NCI-H345 treated with DMSO at 0.1 percent for 48 hours (cell line): Measurements from ENCODE around the gene DAB2.

Experiments
- DNase-seq: peaks from one replicate; lab custom pipeline; 2025; ENCODE audit not compliant: unreplicated experiment; lab: John Stamatoyannopoulos, UW

Gene DAB2

DNA sequence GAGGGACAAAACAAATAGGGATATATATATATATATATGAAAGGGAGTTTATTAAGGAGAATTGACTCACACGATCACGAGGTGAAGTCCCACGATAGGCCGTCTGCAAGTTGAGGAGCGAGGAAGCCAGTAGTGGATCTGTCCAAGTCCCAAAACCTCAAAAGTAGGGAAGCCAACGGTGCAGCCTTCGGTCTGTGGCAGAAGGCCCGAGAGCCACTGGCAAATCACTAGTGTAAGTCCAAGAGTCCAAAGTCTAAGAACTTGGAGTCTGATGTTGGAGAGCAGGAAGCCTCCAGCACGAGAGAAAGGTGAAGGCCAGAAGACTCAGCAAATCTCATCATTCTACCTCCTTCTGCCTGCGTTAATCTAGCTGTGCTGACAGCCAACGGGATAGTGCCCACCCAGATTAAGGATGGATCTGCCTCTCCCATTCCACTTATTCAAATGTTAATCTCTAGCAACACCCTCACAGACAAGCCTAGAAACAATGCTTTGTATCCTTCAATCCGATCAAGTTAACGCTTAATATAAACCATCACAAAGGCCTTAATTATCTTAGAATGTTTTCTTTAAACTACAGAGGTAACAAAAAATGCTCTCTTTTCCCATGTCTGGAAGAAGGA, 23.8 kb upstream of the DAB2 start:
- DNase-seq: no peak

GRCh38 chr5:39447968-39448367, 23.2 kb upstream of the DAB2 start:
- DNase-seq: no peak

GRCh38 chr5:39447059-39447458, 22.3 kb upstream of the DAB2 start:
- DNase-seq: no peak

DNA sequence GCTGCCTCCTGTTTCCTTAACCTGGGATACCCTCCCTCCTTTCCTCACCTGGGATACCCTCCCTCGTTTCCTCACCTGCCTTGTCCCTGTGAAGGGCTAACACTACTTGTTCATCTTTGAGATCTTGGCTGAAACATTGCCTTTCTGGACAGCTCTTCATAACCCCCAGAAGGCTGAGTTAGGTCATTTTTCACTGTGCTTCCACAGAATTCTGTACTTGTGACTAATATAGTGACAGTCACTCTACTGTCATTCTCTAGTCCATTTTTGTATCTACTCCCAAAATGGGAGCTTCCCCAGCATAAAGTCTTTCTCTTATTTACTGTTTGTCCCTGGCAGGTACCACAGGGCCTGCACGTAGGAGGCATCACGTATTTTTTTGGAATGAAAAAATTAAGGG, 21.5 kb upstream of the DAB2 start:
- no peak for DNase-seq

DNA sequence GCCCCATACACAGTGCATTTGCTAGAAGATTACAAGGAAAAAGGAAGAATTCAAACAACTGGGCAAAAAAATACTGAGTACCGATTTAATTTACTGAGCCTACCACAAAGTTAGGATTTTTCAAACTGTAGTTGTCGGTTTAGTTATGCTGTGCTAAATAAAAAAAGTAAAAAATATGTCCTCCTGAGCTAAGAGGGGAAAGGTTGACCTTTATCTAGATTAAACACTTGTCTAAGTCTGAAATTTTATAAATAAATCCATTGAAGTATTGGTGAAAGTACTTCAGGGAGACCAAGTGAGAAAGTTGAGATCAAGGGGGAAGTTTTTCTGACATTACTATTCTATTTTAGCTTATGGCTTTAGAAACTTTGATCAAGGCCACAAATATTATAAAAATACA, 19.1 kb upstream of the DAB2 start:
- no peak for DNase-seq

- DNase-seq: no peak
These were observed 18.2 kb upstream of the DAB2 start for GRCh38 chr5:39442991-39443390.

- DNase-seq: no peak
These were observed 17.1 kb upstream of the DAB2 start for GRCh38 chr5:39441838-39442237.

- DNase-seq: no peak
These were observed 16.3 kb upstream of the DAB2 start for GRCh38 chr5:39440958-39441624.

DNA sequence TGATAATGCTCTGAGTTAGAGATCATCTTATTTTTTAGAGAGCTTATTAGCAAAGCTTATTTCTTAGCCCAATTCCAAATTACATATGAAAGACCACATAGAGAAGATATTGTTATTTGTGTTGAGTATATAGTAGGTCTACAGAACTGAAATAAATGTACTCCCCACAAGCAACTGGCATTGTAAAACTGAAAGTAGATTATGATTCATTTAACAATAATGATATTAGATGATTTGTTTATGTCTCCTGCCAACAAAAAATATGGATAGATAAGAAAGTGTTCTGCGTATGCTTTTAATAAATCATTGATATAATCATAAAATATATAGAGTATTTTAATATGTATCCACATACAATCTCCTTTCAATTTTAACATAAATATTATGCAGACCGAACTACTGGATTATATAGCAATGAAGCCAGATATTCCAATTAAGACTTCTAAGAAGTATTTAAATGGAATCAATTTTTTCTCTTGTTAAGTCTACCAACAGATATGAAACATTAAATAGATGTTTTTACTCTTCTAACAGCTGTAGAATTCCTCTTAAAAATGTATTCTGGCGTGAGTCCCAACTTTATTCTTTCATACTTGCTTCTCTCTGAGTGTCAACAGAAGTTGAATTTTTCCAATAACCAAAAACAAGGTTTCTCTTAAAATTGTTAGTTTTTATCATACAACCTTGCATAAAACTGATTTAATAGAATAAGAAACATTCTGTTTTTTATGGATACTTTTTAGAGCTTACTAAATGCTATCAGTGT, 15.6 kb upstream of the DAB2 start:
- no peak for DNase-seq

DNA sequence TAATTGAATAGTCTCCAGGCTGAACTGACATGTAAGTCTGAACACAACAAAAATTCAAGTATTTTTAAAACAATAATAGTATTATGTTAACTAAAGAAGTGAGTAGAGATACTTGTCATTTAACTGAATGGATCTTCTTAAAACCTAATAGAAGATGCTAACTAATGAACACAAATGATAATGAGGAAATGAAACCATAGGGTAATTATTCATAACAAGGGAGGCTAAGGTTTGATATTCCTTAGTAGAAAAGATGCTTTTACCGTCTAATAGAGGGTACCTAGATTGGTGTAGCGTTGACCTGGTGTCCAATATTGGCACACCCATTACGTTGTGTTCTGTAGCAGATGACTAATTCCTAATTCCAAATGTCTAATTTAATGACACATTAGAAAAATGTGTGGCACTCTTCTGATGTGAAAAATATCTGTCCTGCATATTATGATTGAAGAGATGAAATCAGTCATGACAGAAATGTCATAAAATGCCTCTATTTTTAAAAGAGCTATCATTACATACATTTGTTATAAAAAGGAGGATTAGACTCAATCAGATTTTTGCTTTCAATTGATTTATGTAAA, 14.9 kb upstream of the DAB2 start:
- DNase-seq: no peak

- DNase-seq: no peak
These were observed 12.7 kb upstream of the DAB2 start for GRCh38 chr5:39437467-39437866.

- DNase-seq: no peak
These were observed 9.1 kb upstream of the DAB2 start for GRCh38 chr5:39433848-39434247.

DNA sequence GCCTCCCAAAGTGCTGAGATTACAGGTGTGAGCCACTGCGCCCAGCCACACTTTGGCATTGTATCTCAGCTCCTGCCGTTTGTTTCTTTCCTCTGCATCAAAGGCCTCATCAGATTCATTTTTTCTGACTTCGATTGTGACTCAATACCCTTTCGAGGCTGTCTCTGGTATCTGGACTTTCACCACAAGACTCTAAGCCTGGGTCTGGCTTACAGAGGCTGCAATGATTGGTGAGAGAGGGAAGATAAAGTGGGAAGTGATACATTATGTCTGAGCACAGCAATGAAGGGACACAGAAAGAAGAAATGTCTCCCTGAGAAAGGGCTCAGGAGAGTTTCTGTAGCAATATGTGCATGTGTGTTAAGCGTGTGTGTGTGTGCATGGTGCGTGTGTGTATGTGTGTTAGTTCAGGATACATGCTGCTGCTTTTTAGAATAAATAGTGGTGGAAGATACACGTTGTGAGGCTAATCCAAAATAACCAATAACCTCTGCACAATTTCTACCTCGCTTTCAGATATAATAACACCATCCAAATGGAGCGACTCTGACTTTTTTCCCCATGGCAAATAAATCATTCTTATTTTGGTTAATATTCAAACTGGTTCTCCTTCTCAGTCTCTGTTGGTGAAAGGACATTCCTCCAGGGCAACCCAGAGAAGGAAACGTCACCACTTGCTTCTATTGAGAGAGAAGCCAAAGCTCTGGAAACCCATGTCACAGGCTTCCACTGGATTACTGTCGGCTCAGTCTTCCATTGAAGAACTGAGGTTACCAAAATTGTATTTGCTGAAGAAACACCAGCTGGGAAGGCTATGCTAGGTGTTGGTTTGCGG, 8.1 kb upstream of the DAB2 start:
- DNase-seq: no peak

DNA sequence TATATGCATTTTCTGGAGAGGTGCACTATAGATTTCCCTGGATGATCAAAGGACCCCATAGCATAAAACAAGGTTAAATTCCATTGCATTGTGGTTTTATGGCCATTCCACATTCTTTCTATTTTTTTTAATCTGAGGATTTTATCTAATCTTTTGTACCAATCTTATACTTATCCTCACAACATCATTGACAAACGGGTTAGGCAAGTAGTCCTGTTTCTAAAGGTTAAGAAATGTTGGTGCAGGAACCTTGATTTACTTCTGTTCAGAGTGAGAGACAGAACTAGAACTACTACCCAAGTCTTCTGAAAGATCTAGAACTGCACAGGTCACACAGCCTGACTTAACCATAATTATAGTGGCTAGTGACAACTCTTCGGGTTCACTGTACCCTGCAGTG, 5.7 kb upstream of the DAB2 start:
- no peak for DNase-seq

DNA sequence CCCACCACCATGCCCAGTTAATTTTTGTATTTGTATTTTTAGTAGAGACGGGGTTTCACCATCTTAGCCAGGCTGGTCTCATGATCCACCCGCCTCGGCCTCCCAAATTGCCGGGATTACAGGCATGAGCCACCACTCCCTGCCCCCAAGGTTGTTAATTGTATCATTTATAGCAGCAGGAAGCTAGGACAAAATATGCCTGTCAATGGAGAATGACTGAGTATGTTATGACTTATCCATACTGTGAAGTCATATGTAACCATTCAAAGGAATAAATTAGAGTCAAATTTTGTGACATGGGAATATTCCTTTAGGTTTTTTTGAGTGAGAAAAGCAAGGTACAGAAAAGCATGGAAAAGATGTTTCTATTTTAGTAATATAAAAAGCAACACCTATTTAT, 3.9 kb upstream of the DAB2 start:
- DNase-seq: no peak

GRCh38 chr5:39427633-39428032, 2.9 kb upstream of the DAB2 start:
- DNase-seq: no peak

DNA sequence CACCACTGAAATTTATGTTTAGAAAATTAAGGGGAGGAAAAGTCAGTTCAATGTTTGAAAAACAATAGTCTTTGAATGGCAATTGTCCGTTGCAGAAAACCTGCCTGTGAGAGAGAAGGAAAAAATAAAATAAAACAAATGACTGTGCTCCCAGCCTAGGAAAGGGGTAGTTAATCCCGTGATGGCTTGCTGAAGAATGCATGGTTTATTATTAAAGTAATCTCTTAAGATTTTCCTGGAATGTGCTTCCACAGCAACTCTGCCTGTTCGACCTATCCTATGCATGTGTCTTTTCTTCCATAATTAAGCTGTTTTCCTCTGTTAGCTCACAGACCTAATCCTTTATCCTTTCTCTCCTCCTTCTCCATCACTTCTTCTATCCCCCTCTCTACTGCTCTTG, 2.4 kb upstream of the DAB2 start:
- DNase-seq: no peak

GRCh38 chr5:39426746-39427105, 1.9 kb upstream of the DAB2 start:
- no peak for DNase-seq

DNA sequence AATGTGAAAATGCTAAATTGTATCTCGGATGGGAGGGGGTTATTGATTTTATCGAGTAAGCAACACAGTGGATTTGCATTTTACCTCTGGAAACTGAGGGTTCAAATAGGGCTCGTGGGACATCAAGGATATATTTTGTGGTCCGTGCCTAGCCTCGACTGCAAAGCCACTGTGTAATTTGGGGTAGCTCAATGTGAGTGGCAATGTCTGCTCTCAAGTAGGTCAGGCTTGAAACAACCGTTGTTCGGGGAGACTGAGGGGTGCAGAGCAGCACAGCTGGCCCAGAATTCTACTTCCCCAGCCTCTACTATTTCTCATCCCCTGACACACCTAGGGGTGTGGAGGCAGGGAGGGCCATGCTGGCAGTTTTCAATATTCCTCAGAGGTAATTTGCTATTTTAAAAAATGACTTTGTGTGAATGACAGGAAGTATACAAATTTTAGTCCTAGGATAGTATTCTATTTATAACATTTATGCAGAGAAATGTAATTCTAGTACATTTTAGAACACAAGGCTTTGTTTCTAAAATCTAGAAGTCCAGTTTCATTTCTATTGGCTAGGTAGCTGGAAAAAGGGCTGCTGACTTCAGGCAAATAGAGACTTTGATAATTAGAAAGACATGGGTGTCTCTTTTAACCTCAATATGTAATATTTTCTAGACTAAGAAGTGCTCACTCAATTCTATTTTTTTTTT, 1.4 kb upstream of the DAB2 start:
- DNase-seq: no peak

DNA sequence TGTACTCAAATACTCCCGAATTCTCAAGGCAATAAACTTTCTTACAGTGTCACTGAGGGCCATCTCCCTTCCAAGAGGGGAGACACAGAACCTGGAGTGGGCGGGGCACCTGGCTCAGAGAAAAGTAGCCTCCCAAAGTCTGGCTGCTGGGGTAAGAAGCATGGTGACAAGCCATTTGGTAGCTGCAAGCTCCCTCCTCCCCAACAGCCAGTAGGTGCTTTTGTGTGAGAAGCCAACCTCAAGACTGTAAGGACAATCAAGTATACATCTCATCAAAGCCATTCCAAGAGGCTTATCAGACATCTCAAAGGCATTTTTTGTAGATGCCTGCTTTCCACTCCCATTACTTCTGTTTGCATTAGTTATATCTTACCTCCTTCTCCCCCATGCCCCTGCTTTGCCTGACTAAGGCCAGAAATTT, 1.4 kb downstream of the DAB2 start:
- DNase-seq: no peak
